Activated naive CD4-positive, alpha-beta T cell treated with anti-CD3 and anti-CD28 coated beads, Interleukin-2, amount 50 U/mL, for 24 hours (primary cell): ENCODE results near the gene MAML3.

ENCODE experiments used
- H3K27ac Mint-ChIP-seq: one replicate; pipeline ENCODE4 v1.8.0; 2021; ENCODE audit warnings: mild to moderate bottlenecking, mixed read lengths
- H3K27me3 Mint-ChIP-seq: one replicate; pipeline ENCODE4 v1.8.0; 2021; ENCODE audit warnings: mixed read lengths
- H3K36me3 Mint-ChIP-seq: one replicate; pipeline ENCODE4 v1.8.0; 2021; ENCODE audit warnings: mixed read lengths
- H3K4me1 Mint-ChIP-seq: one replicate; pipeline ENCODE4 v1.8.0; 2021; ENCODE audit warnings: mixed read lengths
- H3K4me3 Mint-ChIP-seq: one replicate; pipeline ENCODE4 v1.8.0; 2021; ENCODE audit warnings: mild to moderate bottlenecking, mixed read lengths
- H3K9me3 Mint-ChIP-seq: one replicate; pipeline ENCODE4 v1.8.0; 2021; ENCODE audit warnings: mixed read lengths

MAML3 gene

DNA sequence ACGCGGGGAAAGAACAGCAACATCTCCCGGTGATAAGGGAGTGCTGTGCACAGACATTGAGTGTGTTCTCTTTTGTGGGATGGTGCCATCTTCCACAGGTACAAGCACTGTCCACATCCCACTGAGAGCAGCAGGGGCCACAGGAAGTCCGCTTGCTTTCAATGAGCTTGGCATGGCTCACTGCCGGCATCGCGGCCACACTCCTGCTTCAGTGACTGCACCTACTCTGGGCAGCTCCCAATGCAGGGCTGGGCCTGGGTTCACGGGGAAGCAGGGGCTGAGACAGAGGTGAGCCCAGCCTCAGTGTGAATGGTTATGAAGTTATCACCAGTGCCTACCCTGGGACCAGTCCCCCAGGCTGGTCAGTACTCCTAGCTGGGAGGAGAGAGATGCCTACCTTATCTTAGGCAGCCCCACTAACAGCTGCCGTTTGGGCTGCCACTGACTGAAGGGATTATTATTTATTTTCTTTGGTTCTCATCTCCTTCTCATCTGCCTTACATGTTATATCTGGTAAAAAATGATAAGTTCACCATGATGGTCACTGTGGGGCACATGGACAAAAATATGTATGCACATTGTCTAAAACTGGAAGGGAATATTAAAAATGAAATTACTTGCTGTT lies 389.2 kb downstream of the MAML3 start:
- H3K27ac Mint-ChIP-seq = no peak overlapping the region
- no peaks in the 10 kb centered on the region for H3K9me3 Mint-ChIP-seq
- no peaks in the 10 kb centered on the region for H3K36me3 Mint-ChIP-seq
- no peaks in the 10 kb centered on the region for H3K4me1 Mint-ChIP-seq
- no peak overlapping the region for H3K4me3 Mint-ChIP-seq
- H3K27me3 Mint-ChIP-seq = no peaks in the 10 kb centered on the region

DNA sequence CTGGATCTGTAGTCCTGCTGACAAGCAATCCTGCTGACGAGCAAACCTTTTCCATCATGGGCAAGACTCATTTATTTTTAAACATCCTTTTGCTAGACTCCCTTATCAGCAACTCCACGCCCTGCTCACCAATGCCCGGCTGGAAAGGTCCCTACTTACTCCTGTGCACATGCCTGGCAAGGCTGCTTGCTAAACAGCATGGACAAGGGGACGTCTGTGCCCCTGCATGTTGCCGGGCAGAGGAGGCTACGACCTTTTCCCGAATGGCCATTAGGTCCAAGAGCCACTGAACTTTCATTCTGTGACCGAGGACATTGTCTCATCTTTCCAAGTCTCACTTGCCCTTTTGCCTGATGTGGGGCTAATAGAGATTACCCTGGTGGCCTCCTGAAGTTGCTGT lies 389.8 kb downstream of the MAML3 start:
- H3K4me3 Mint-ChIP-seq = no peak overlapping the region
- no peaks in the 10 kb centered on the region for H3K27me3 Mint-ChIP-seq
- H3K4me1 Mint-ChIP-seq = no peaks in the 10 kb centered on the region
- H3K27ac Mint-ChIP-seq = no peak overlapping the region
- no peaks in the 10 kb centered on the region for H3K36me3 Mint-ChIP-seq
- H3K9me3 Mint-ChIP-seq = no peaks in the 10 kb centered on the region

DNA sequence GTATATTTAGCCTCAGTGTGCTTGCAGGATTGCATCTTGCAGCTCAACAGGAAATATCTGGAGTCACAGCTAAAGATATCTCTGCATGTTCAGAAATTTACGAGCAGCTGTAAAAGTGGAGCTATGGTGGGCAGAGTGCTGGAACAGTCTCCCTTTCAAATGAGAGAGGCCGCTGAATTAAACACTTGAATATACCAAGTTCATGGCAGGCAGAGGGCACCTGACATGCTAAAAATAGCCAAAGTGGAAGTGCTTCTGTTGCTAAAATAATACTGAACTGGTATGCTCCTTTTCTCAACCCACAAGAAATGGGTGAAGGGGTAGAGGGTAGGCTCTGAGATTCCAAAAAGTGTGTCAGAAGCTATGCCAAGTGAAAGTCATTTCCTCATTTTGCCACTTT lies 390.3 kb downstream of the MAML3 start:
- no peak overlapping the region for H3K4me3 Mint-ChIP-seq
- H3K9me3 Mint-ChIP-seq = no peaks in the 10 kb centered on the region
- no peak overlapping the region for H3K27ac Mint-ChIP-seq
- no peaks in the 10 kb centered on the region for H3K36me3 Mint-ChIP-seq
- H3K4me1 Mint-ChIP-seq = no peaks in the 10 kb centered on the region
- no peaks in the 10 kb centered on the region for H3K27me3 Mint-ChIP-seq

DNA sequence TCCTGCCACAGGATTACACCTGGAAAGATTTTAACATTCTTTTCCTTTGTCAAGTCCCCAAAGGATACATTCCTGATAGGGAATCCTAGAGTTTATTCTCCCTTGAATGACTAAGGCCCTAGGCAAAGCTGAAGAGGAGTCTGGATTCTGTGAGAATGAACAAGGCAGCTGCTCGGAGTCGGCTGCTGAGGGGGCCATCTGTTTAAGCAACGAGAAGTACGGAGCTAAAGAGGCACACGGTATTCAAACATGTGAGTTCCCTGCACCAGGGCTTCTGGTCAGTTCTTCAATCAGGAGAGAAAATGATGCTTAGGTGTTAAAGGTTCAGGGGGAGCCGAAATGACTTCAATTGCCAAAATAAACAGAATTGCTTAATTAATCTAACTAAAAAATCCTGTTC lies 390.8 kb downstream of the MAML3 start:
- no peaks in the 10 kb centered on the region for H3K4me1 Mint-ChIP-seq
- H3K36me3 Mint-ChIP-seq = no peaks in the 10 kb centered on the region
- no peak overlapping the region for H3K4me3 Mint-ChIP-seq
- no peak overlapping the region for H3K27ac Mint-ChIP-seq
- H3K27me3 Mint-ChIP-seq = no peaks in the 10 kb centered on the region
- H3K9me3 Mint-ChIP-seq = no peaks in the 10 kb centered on the region

DNA sequence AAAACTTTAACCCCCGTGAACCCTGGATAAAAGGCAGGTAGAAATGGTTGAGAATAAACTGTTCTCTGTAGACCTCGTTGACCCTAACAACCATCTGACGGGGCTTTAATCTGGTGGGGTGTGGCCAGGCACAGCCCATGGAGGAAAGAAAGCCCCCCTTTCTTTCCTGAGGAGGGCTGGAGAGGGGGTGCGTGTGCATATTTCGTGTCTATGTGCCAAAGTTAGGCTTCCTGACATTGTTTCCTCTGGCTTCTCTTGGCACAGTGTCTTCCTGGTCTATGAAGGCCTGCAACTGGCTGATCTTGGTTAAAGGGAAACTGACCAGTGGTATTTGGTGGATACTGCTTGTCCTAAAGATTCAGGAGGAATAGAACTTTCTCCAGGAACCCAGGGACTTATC lies 391.3 kb downstream of the MAML3 start:
- Mint-ChIP-seq H3K4me3 (no peak overlapping the region), H3K27me3 (no peaks in the 10 kb centered on the region), H3K27ac (no peak overlapping the region), H3K36me3 (no peaks in the 10 kb centered on the region), H3K9me3 (no peaks in the 10 kb centered on the region), H3K4me1 (no peaks in the 10 kb centered on the region)

DNA sequence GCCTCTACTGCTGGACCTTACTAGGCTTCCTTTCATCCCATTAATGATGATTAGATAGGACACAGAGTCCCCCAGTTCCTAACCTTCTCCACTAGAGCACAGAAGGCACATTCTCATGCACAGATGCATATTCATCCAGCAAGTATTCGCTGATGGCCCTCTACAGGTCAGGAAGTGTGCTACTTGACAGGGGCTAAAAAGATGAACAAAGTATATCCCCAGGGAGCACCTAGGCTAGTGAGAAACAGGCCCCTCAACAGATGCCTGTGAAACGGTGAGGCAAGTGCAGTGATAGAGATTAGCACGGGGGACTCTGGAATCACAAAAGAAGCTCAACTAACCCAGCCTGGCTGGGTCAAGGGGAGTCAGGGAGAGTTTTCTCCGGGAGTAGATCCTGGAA lies 392.5 kb downstream of the MAML3 start:
- no peaks in the 10 kb centered on the region for H3K27me3 Mint-ChIP-seq
- H3K4me3 Mint-ChIP-seq = no peak overlapping the region
- H3K27ac Mint-ChIP-seq = no peak overlapping the region
- no peaks in the 10 kb centered on the region for H3K36me3 Mint-ChIP-seq
- no peaks in the 10 kb centered on the region for H3K9me3 Mint-ChIP-seq
- H3K4me1 Mint-ChIP-seq = no peaks in the 10 kb centered on the region

DNA sequence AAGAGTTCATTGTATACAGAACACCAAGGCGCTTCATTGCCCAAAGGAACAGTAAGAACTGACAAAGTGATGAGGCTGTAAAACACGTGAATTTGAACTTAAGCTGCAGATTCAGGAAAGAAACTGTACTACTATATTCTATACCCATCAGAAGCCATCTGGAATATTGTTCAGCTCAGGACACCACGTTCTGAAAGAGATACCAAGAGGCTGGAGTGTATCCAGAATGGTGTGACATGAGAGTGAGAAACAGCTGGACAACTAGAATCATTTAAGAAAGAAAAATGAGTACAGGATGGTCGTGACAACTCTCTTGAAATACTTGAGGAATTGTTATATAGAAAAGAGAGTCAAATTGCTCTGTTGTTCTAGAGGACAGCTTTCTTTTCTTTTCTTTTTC lies 393.4 kb downstream of the MAML3 start:
- no peaks in the 10 kb centered on the region for H3K9me3 Mint-ChIP-seq
- H3K27me3 Mint-ChIP-seq = no peaks in the 10 kb centered on the region
- H3K4me3 Mint-ChIP-seq = no peak overlapping the region
- H3K27ac Mint-ChIP-seq = no peak overlapping the region
- no peaks in the 10 kb centered on the region for H3K36me3 Mint-ChIP-seq
- H3K4me1 Mint-ChIP-seq = no peaks in the 10 kb centered on the region

DNA sequence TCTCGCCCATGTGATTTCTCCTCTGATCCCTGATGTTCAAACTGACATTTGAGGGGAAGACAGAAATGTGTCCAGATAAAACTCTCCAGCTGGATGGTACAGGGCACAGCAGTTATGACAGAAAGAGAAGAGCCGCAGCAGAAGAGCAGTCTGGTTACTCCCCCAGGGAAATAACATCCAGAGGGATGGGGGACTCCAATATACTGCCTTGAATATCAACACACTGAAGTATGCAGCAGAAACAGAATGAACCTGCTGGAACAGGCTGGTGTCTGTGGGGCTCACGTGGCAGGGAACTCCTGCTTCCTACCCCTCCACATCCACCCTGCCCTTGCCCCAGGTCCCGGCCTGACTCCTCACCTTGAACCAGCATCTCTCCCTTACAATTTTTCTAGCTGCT lies 394.9 kb downstream of the MAML3 start:
- Mint-ChIP-seq H3K27ac (no peak overlapping the region), H3K4me3 (no peak overlapping the region)

DNA sequence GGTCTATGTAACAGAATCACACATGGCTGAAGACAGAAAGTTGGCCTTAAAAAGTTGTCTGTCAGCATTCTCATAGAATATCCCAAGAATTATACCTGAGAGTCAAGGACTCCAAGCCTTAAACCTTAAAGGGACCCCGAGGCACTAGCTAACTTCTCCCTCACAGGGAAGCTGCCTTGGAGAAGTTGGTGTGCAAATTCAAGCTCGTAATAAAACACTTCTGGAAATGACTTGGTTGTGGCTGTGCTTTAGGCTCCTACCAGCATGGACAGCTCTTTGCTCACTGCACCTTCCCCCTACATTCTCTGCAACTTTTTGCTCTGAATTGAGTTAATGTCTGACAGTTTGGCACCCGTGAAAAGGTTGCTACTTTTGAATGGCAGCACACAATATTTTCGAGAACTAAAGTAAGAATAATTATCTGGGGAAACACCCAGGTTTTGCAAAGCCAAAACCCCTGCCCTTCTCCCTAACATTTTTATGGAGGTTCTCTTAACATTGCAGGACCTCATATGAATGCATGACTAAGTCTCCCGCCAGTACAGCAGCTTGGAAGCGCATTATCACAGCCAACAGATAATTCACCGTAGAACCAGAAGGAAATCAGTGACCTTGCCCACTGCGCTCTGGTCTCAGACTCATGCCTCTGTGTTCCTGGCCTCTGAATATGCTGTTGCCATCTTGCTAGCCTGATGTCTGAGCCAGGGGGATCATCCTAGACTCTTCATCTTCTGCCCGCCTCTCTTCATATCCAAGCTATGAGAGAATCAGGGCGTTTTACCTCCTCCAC lies 397.4 kb downstream of the MAML3 start:
- no peak overlapping the region for H3K27ac Mint-ChIP-seq
- H3K4me3 Mint-ChIP-seq = no peak overlapping the region
- H3K9me3 Mint-ChIP-seq = no peaks in the 10 kb centered on the region
- no peaks in the 10 kb centered on the region for H3K27me3 Mint-ChIP-seq
- H3K36me3 Mint-ChIP-seq = no peaks in the 10 kb centered on the region
- H3K4me1 Mint-ChIP-seq = no peaks in the 10 kb centered on the region

More for the DNA sequence above, 394.9 kb downstream of the MAML3 start:
- Mint-ChIP-seq H3K4me1 (no peaks in the 10 kb centered on the region), H3K36me3 (no peaks in the 10 kb centered on the region), H3K27me3 (no peaks in the 10 kb centered on the region), H3K9me3 (no peaks in the 10 kb centered on the region)

DNA sequence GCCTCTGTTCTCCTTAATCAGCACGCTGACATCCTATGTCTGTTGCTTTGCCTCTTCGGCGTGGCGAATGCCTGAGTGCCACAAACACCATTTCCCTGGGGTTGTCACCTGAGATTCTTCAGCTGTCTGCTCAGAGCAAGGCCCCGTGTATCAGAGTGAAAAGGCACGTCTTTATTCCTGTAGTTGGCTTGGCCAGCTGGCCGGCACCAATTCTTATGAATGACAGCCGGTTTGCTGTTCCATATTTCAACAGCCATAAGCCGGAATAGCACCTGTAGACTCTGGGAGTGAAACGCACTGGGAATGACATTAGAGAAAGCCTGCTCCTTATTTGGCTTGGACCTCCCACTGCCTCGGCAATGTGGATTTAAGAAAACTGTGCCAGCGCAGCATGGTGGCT lies 399.0 kb downstream of the MAML3 start:
- Mint-ChIP-seq H3K36me3 (no peaks in the 10 kb centered on the region), H3K4me3 (no peak overlapping the region), H3K9me3 (no peaks in the 10 kb centered on the region), H3K27me3 (no peaks in the 10 kb centered on the region), H3K27ac (no peak overlapping the region), H3K4me1 (no peaks in the 10 kb centered on the region)

DNA sequence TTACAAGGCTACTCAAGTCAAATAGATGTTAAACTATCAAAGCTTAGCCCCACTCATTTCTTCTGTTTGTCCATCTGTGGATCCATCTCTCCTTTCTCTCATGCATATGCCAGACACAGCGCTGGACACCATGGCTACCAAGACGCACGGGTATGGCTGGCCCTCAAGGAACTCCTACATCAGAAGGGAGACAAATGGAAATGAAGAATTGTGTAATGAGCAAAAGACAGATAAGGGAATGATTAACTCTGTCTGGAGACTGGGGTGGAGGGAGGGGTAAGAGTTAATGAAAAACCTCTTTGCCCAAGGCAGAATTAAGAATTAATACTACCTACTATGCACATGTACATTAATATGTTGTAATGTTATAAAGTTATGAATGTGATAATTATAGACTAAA lies 400.3 kb downstream of the MAML3 start:
- Mint-ChIP-seq H3K9me3 (no peaks in the 10 kb centered on the region), H3K4me3 (no peak overlapping the region), H3K4me1 (no peaks in the 10 kb centered on the region), H3K36me3 (no peaks in the 10 kb centered on the region), H3K27me3 (no peaks in the 10 kb centered on the region), H3K27ac (no peak overlapping the region)

DNA sequence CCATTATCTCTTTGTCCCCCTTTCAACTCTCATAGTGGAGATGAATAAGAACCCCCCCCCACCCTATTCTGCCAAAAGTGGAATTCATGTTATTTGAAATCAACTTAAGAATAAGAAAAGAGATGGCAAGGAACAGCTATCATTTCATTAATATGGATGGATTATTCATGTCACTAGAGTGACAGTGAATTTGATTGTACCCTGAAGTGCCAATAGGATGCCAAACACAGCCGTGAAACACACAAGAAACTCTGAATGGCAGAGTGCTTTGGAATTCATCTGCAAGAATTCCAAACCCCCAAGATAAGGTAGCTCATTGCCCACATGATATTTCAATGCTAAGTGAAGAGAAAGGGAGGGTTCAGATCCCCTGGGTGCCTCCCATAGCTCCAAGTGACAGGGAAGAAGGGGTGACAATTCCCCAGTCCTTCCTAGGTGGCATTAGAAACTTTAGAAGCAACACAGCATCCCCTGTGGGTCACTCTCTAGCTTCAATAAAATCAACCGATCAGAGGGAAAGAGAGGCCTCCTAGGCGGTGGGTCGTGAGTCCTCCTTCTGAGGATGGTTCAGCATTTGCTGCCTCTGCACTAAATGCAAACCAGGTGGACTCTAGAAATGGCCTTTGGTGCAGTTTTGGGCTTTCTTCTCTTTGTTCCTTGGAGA lies 404.0 kb downstream of the MAML3 start:
- Mint-ChIP-seq H3K9me3 (no peaks in the 10 kb centered on the region), H3K27me3 (no peaks in the 10 kb centered on the region), H3K36me3 (no peaks in the 10 kb centered on the region), H3K4me1 (no peaks in the 10 kb centered on the region), H3K4me3 (no peak overlapping the region), H3K27ac (no peak overlapping the region)

DNA sequence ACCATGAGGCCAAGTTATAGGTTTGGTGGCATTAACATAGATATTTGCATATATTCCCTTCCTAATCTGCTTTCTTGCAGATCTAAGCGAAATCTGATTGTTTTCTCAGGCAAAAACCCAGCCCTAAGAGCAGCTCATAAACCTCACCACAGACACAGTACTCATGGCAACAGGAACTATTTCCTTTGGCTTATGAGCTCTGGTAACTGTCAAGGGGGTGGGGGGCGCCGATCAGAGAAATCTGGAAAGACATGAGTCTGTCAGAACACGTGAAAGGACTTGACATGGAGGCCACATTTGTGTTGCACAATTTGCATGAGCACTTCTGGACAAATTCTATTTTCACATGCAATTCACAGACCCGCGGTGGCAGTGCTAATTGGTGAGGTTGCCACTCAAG lies 404.6 kb downstream of the MAML3 start:
- H3K9me3 Mint-ChIP-seq = no peaks in the 10 kb centered on the region
- H3K36me3 Mint-ChIP-seq = no peaks in the 10 kb centered on the region
- no peak overlapping the region for H3K4me3 Mint-ChIP-seq
- no peak overlapping the region for H3K27ac Mint-ChIP-seq
- H3K27me3 Mint-ChIP-seq = no peaks in the 10 kb centered on the region
- H3K4me1 Mint-ChIP-seq = no peaks in the 10 kb centered on the region

DNA sequence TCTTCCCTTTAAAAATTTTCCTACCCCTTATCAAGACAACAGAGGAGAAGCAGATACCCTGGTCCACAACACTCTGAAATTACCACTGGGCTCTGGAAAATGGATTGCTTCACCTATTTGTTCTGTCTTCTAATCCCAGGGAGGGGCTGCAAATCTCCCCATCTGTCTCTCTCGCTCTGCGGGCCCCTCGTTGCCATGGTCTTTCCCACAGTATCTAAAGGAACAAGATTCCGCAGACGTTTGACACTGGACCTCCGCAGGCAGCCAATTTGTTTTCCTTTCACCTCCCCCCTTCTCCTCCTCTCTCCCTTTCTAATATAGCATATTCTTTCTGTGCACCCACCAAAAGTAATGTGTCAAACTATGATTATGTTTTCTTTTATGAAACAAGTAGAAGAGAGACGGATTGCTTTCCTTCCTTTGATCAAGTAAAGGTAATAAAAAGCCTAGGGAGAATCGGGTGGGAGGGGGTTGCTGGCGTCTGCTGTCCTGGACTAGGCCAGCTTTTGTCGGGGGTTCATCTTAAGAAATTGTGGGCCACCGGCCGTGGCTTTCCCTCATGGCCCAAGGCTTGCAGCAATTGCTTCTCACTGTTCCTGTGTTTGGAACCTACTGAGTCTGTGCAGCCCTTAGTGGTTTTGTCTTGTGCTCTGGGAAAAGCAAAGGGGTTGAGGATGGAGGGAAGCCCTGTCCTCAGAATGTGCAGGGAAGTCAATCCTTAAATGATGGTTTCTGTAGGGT lies 407.4 kb downstream of the MAML3 start:
- no peaks in the 10 kb centered on the region for H3K9me3 Mint-ChIP-seq
- no peak overlapping the region for H3K27ac Mint-ChIP-seq
- no peak overlapping the region for H3K4me3 Mint-ChIP-seq
- no peaks in the 10 kb centered on the region for H3K4me1 Mint-ChIP-seq
- H3K27me3 Mint-ChIP-seq = no peaks in the 10 kb centered on the region
- H3K36me3 Mint-ChIP-seq = no peaks in the 10 kb centered on the region

DNA sequence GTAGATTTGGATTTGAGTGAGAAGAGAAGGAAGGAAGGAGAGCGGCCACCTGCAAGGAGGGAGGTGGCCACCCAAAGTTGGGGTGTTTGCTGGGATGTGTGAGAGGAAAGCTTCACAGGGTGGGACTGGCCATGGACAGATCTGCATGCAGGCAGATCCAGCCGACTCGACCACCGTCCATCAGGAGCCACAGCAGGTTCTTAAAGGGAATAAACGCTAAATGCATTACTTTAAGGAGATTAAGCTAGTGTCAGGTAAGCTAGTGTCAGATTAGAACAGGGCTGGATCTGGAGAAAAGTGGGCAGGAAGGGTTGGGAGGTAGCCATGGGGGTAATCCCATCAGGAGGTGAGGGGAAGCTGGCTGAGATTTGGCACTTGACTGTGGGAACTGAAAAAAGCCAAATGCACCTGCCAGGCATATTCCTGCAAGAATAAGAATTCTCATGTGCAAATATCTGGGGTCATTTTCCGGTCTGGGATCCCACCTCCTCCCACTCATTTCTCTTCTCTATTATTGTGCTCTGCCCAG lies 408.8 kb downstream of the MAML3 start:
- H3K4me1 Mint-ChIP-seq = no peaks in the 10 kb centered on the region

DNA sequence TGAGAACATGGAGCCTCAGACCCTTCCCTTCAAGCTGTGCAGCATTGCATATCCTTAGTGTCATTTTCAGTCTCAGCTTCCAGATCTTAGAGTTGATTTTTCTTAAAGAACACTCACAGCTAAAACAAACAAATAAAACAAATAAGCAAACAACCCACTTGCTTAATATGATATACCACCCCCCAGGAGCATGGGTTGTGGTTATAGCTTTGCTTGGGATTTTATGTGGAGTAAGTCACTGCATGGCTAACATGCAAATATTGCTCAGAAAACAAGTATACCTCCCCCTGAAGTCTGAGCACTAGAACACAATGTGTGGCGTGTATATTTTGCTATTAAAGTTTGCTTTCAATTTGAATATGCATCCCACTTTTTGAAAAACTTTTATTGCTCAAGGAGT lies 409.8 kb downstream of the MAML3 start:
- Mint-ChIP-seq H3K36me3 (no peaks in the 10 kb centered on the region), H3K9me3 (no peaks in the 10 kb centered on the region), H3K4me3 (no peak overlapping the region), H3K4me1 (no peaks in the 10 kb centered on the region), H3K27ac (no peak overlapping the region), H3K27me3 (no peaks in the 10 kb centered on the region)

More for the DNA sequence above, 408.8 kb downstream of the MAML3 start:
- H3K4me3 Mint-ChIP-seq = no peak overlapping the region
- no peaks in the 10 kb centered on the region for H3K9me3 Mint-ChIP-seq
- no peaks in the 10 kb centered on the region for H3K27me3 Mint-ChIP-seq
- no peak overlapping the region for H3K27ac Mint-ChIP-seq
- no peaks in the 10 kb centered on the region for H3K36me3 Mint-ChIP-seq
